ENCODE measurements around the gene GRK1.

GRK1 gene

GRCh38 chr13:113658836-113659235 lies 8.2 kb upstream of the GRK1 start:
- no peak for DNase-seq
- CTCF ChIA-PET = no interaction called here
- no peak overlapping the region for H3K4me3 ChIP-seq (ENCODE audit: control insufficient read depth in 1 of 7, extremely low read depth in 1 of 7, insufficient read depth in 4 of 7, low read depth in 2 of 7, low read length in 6 of 7)
- POLR2A ChIA-PET = no interaction called here
- H3K27ac ChIP-seq (ENCODE audit: insufficient read depth in 1 of 2, low read depth in 1 of 2, low read length in 2 of 2, poor library complexity in 1 of 2, severe bottlenecking in 2 of 2) = no peak overlapping the region
- no peaks in the 10 kb centered on the region for H3K27me3 ChIP-seq (replicated peaks in 2 of 5; ENCODE audit: control insufficient read depth in 4 of 5, insufficient read depth in 5 of 5, low read length in 4 of 5)
- peaks cover 0 to 14% (median 4%) of the 10 kb centered on the region in 5 experiments for H3K9me3 ChIP-seq (ENCODE audit: control extremely low read depth in 1 of 5, control insufficient read depth in 4 of 5, insufficient read depth in 2 of 5, low read depth in 1 of 5, low read length in 4 of 5)
- no peaks in the 10 kb centered on the region for H3K36me3 ChIP-seq (ENCODE audit: control insufficient read depth in 4 of 4, insufficient read depth in 4 of 4, low read length in 3 of 4)
- 75% methylated on average over 12 of the region's 14 CpGs for WGBS (ENCODE audit: insufficient coverage)
- H3K4me1 ChIP-seq (ENCODE audit: control extremely low read depth in 1 of 4, control insufficient read depth in 4 of 4, insufficient read depth in 4 of 4, low read length in 3 of 4) = peaks cover 0 to 1% (median 0%) of the 10 kb centered on the region in 4 experiments

- 100% methylated on average over 3 of the region's 8 CpGs for WGBS (ENCODE audit: insufficient coverage)
- ChIA-PET CTCF (no interaction called here), POLR2A (no interaction called here)
Observed at GRCh38 chr13:113659337-113659736, 7.7 kb upstream of the GRK1 start.

GRCh38 chr13:113660066-113660465 lies 7.0 kb upstream of the GRK1 start:
- Histone ChIP-seq H3K9me3 (ENCODE audit: control extremely low read depth in 1 of 5, control insufficient read depth in 4 of 5, insufficient read depth in 2 of 5, low read depth in 1 of 5, low read length in 4 of 5) (peaks cover 0 to 14% (median 4%) of the 10 kb centered on the region in 5 experiments), H3K36me3 (ENCODE audit: control insufficient read depth in 4 of 4, insufficient read depth in 4 of 4, low read length in 3 of 4) (no peaks in the 10 kb centered on the region), H3K4me1 (ENCODE audit: control extremely low read depth in 1 of 4, control insufficient read depth in 4 of 4, insufficient read depth in 4 of 4, low read length in 3 of 4) (no peaks in the 10 kb centered on the region), H3K27ac (ENCODE audit: insufficient read depth in 1 of 2, low read depth in 1 of 2, low read length in 2 of 2, poor library complexity in 1 of 2, severe bottlenecking in 2 of 2) (no peak overlapping the region), H3K4me3 (ENCODE audit: control insufficient read depth in 1 of 7, extremely low read depth in 1 of 7, insufficient read depth in 4 of 7, low read depth in 2 of 7, low read length in 6 of 7) (no peak overlapping the region), H3K27me3 (replicated peaks in 2 of 5; ENCODE audit: control insufficient read depth in 4 of 5, insufficient read depth in 5 of 5, low read length in 4 of 5) (peaks cover 0 to 2% (median 2%) of the 10 kb centered on the region in 5 experiments)
- ChIA-PET POLR2A (no interaction called here), CTCF (interaction anchor here (1.5 kb wide), 1 partner anchor 65 kb away, joined by 4 read pairs; no protein-coding TSS in a partner anchor)
- WGBS (ENCODE audit: insufficient coverage) = 100% methylated on average over 2 of the region's 3 CpGs
- DNase-seq = no peak

More at GRCh38 chr13:113659337-113659736, 7.7 kb upstream of the GRK1 start:
- DNase-seq = no peak
- Histone ChIP-seq H3K9me3 (ENCODE audit: control extremely low read depth in 1 of 5, control insufficient read depth in 4 of 5, insufficient read depth in 2 of 5, low read depth in 1 of 5, low read length in 4 of 5) (peaks cover 0 to 14% (median 4%) of the 10 kb centered on the region in 5 experiments), H3K27ac (ENCODE audit: insufficient read depth in 1 of 2, low read depth in 1 of 2, low read length in 2 of 2, poor library complexity in 1 of 2, severe bottlenecking in 2 of 2) (no peak overlapping the region), H3K4me1 (ENCODE audit: control extremely low read depth in 1 of 4, control insufficient read depth in 4 of 4, insufficient read depth in 4 of 4, low read length in 3 of 4) (no peaks in the 10 kb centered on the region), H3K36me3 (ENCODE audit: control insufficient read depth in 4 of 4, insufficient read depth in 4 of 4, low read length in 3 of 4) (no peaks in the 10 kb centered on the region), H3K4me3 (ENCODE audit: control insufficient read depth in 1 of 7, extremely low read depth in 1 of 7, insufficient read depth in 4 of 7, low read depth in 2 of 7, low read length in 6 of 7) (no peak overlapping the region), H3K27me3 (replicated peaks in 2 of 5; ENCODE audit: control insufficient read depth in 4 of 5, insufficient read depth in 5 of 5, low read length in 4 of 5) (peaks cover 0 to under 1% (median 0%) of the 10 kb centered on the region in 5 experiments)

GRCh38 chr13:113661509-113661908 lies 5.5 kb upstream of the GRK1 start:
- CTCF ChIA-PET = interaction anchor here (1.5 to 1.6 kb wide), 2 partner anchors 10 to 63 kb away, joined by 3 to 4 read pairs; no protein-coding TSS in a partner anchor
- no CpG with 5 or more reads among the region's 2 CpGs for WGBS (ENCODE audit: insufficient coverage)

GRCh38 chr13:113663934-113664333 lies 3.1 kb upstream of the GRK1 start:
- peak in 1 of 3 donors; percentile 10 for DNase-seq
- CTCF ChIA-PET = no interaction called here
- H3K4me3 ChIP-seq (ENCODE audit: control insufficient read depth in 1 of 7, extremely low read depth in 1 of 7, insufficient read depth in 4 of 7, low read depth in 2 of 7, low read length in 6 of 7) = no peak overlapping the region

More at GRCh38 chr13:113661509-113661908, 5.5 kb upstream of the GRK1 start:
- Histone ChIP-seq H3K36me3 (ENCODE audit: control insufficient read depth in 4 of 4, insufficient read depth in 4 of 4, low read length in 3 of 4) (no peaks in the 10 kb centered on the region), H3K27ac (ENCODE audit: insufficient read depth in 1 of 2, low read depth in 1 of 2, low read length in 2 of 2, poor library complexity in 1 of 2, severe bottlenecking in 2 of 2) (no peak overlapping the region), H3K4me1 (ENCODE audit: control extremely low read depth in 1 of 4, control insufficient read depth in 4 of 4, insufficient read depth in 4 of 4, low read length in 3 of 4) (no peaks in the 10 kb centered on the region), H3K27me3 (replicated peaks in 2 of 5; ENCODE audit: control insufficient read depth in 4 of 5, insufficient read depth in 5 of 5, low read length in 4 of 5) (peaks cover 0 to 2% (median 2%) of the 10 kb centered on the region in 5 experiments), H3K4me3 (ENCODE audit: control insufficient read depth in 1 of 7, extremely low read depth in 1 of 7, insufficient read depth in 4 of 7, low read depth in 2 of 7, low read length in 6 of 7) (no peak overlapping the region), H3K9me3 (ENCODE audit: control extremely low read depth in 1 of 5, control insufficient read depth in 4 of 5, insufficient read depth in 2 of 5, low read depth in 1 of 5, low read length in 4 of 5) (peaks cover 0 to 14% (median 4%) of the 10 kb centered on the region in 5 experiments)
- no peak for DNase-seq
- POLR2A ChIA-PET = no interaction called here

GRCh38 chr13:113664751-113665596 lies 2.0 kb upstream of the GRK1 start:
- 81% methylated on average over 15 of the region's 21 CpGs for WGBS (ENCODE audit: insufficient coverage)
- no peak overlapping the region for H3K27ac ChIP-seq (ENCODE audit: insufficient read depth in 1 of 2, low read depth in 1 of 2, low read length in 2 of 2, poor library complexity in 1 of 2, severe bottlenecking in 2 of 2)
- peaks cover 0 to 14% (median 4%) of the 10 kb centered on the region in 5 experiments for H3K9me3 ChIP-seq (ENCODE audit: control extremely low read depth in 1 of 5, control insufficient read depth in 4 of 5, insufficient read depth in 2 of 5, low read depth in 1 of 5, low read length in 4 of 5)
- H3K4me1 ChIP-seq (ENCODE audit: control extremely low read depth in 1 of 4, control insufficient read depth in 4 of 4, insufficient read depth in 4 of 4, low read length in 3 of 4) = no peaks in the 10 kb centered on the region
- peak in 1 of 3 donors; percentile 44 for DNase-seq
- H3K36me3 ChIP-seq (ENCODE audit: control insufficient read depth in 4 of 4, insufficient read depth in 4 of 4, low read length in 3 of 4) = no peaks in the 10 kb centered on the region
- CTCF ChIA-PET = interaction anchor here (1.1 to 2.0 kb wide), 3 partner anchors 10 to 59 kb away, joined by 3 to 6 read pairs (median 3); no protein-coding TSS in a partner anchor
- peaks cover 0 to 2% (median 2%) of the 10 kb centered on the region in 5 experiments for H3K27me3 ChIP-seq (replicated peaks in 2 of 5; ENCODE audit: control insufficient read depth in 4 of 5, insufficient read depth in 5 of 5, low read length in 4 of 5)
- H3K4me3 ChIP-seq (ENCODE audit: control insufficient read depth in 1 of 7, extremely low read depth in 1 of 7, insufficient read depth in 4 of 7, low read depth in 2 of 7, low read length in 6 of 7) = no peak overlapping the region
- POLR2A ChIA-PET = no interaction called here

More at GRCh38 chr13:113663934-113664333, 3.1 kb upstream of the GRK1 start:
- Histone ChIP-seq H3K27me3 (replicated peaks in 2 of 5; ENCODE audit: control insufficient read depth in 4 of 5, insufficient read depth in 5 of 5, low read length in 4 of 5) (peaks cover 0 to 2% (median 2%) of the 10 kb centered on the region in 5 experiments), H3K36me3 (ENCODE audit: control insufficient read depth in 4 of 4, insufficient read depth in 4 of 4, low read length in 3 of 4) (no peaks in the 10 kb centered on the region), H3K27ac (ENCODE audit: insufficient read depth in 1 of 2, low read depth in 1 of 2, low read length in 2 of 2, poor library complexity in 1 of 2, severe bottlenecking in 2 of 2) (no peak overlapping the region), H3K9me3 (ENCODE audit: control extremely low read depth in 1 of 5, control insufficient read depth in 4 of 5, insufficient read depth in 2 of 5, low read depth in 1 of 5, low read length in 4 of 5) (peaks cover 0 to 14% (median 4%) of the 10 kb centered on the region in 5 experiments), H3K4me1 (ENCODE audit: control extremely low read depth in 1 of 4, control insufficient read depth in 4 of 4, insufficient read depth in 4 of 4, low read length in 3 of 4) (no peaks in the 10 kb centered on the region)
- POLR2A ChIA-PET = no interaction called here
- 91% methylated on average over 14 of the region's 15 CpGs for WGBS (ENCODE audit: insufficient coverage)

All from common myeloid progenitor, CD34-positive (primary cell).